Breast epithelium (tissue), 3 donors: Measurements from ENCODE around the gene HLA-DMB.

Experiments
- CTCF ChIP-seq, 3 donors: fragments of 450-650 bp; IDR thresholded peaks; one replicate each; pipeline ENCODE4 v1.5.1; 2016 to 2017; ENCODE audit warnings: antibody characterized with exemption in 3 of 3, mild to moderate bottlenecking in 3 of 3, moderate library complexity in 3 of 3
- POLR2A ChIP-seq: fragments of 450-650 bp; IDR thresholded peaks from one replicate; pipeline ENCODE4 v1.6.1; 2016; ENCODE audit warnings: antibody characterized with exemption, mild to moderate bottlenecking, moderate library complexity
- POLR2AphosphoS5 ChIP-seq, 3 donors: sonication (generic); formaldehyde crosslinking; IDR thresholded peaks; one replicate each; pipeline ENCODE4 v1.6.1; 2017; ENCODE audit warnings: antibody characterized with exemption in 3 of 3

- TF ChIP-seq CTCF (IDR thresholded peaks at IDR 0.05) (no peak), POLR2AphosphoS5 (IDR thresholded peaks at IDR 0.05) (no peak), POLR2A (no peak)
Measured at GRCh38 chr6:32956176-32956575, 15.3 kb upstream of the HLA-DMB start.
